Hepatocyte (in vitro differentiated cells): ENCODE data around the gene CTDNEP1. TPM values are rescaled to one million over a fixed set of nuclear protein-coding genes. Genes with fewer than 3 reads are reported as not detected.
A peak's percentile ranks its signal among the peaks of the same experiment; 100 is the strongest.

Experiments
- DNase-seq: peaks from one replicate; pipeline ENCODE4 v3.0.0-alpha.2; 2016; ENCODE audit warnings: low spot score
- H2AFZ ChIP-seq: fragments of 200-600 bp; sonication (generic); 2 replicates; pipeline ENCODE4 v1.6.0; 2016; ENCODE audit warnings: antibody characterized with exemption, mild to moderate bottlenecking
- H3K27ac ChIP-seq: fragments of 200-600 bp; sonication (generic); 2 replicates; pipeline ENCODE4 v1.5.1; 2016; ENCODE audit warnings: mild to moderate bottlenecking
- H3K27me3 ChIP-seq: fragments of 200-600 bp; sonication (generic); 2 replicates; pipeline ENCODE4 v1.6.1; 2016
- H3K36me3 ChIP-seq: fragments of 200-600 bp; sonication (generic); replicated peaks from 2 replicates; pipeline ENCODE4 v1.5.1; 2016; ENCODE audit warnings: low read depth; ENCODE audit not compliant: insufficient read depth
- H3K4me1 ChIP-seq: fragments of 200-600 bp; sonication (generic); 2 replicates; pipeline ENCODE4 v1.5.1; 2016; ENCODE audit warnings: mild to moderate bottlenecking, moderate library complexity; ENCODE audit not compliant: insufficient read depth
- H3K4me2 ChIP-seq: fragments of 200-600 bp; sonication (generic); 2 replicates; pipeline ENCODE4 v1.6.0; 2016
- H3K4me3 ChIP-seq: fragments of 200-600 bp; sonication (generic); 2 replicates; pipeline ENCODE4 v1.5.1; 2016; ENCODE audit warnings: mild to moderate bottlenecking
- H3K79me2 ChIP-seq: fragments of 200-600 bp; sonication (generic); 2 replicates; pipeline ENCODE4 v1.6.0; 2017; ENCODE audit warnings: mild to moderate bottlenecking
- H3K9me2 ChIP-seq: fragments of 200-600 bp; sonication (generic); replicated peaks from 2 replicates; pipeline ENCODE4 v1.6.0; 2017; ENCODE audit warnings: mild to moderate bottlenecking; ENCODE audit not compliant: insufficient read depth
- H3K9me3 ChIP-seq: fragments of 200-600 bp; sonication (generic); 2 replicates; pipeline ENCODE4 v1.5.1; 2016; ENCODE audit warnings: low read depth, mild to moderate bottlenecking
- H4K20me1 ChIP-seq: fragments of 200-600 bp; sonication (generic); 2 replicates; pipeline ENCODE4 v1.6.0; 2016; ENCODE audit warnings: mild to moderate bottlenecking; ENCODE audit not compliant: insufficient read depth, poor library complexity, severe bottlenecking
- EZH2 ChIP-seq: fragments of 200-600 bp; sonication (generic); IDR thresholded peaks from 2 replicates; pipeline ENCODE4 v1.6.1; 2016; ENCODE audit warnings: antibody characterized with exemption, mild to moderate bottlenecking, borderline replicate concordance
- EZH2phosphoT487 ChIP-seq: fragments of 200-600 bp; sonication (generic); IDR thresholded peaks from one replicate; pipeline ENCODE4 v1.6.1; 2018; ENCODE audit warnings: antibody characterized with exemption, mild to moderate bottlenecking, low read depth, moderate library complexity; ENCODE audit not compliant: unreplicated experiment, severe bottlenecking
- WGBS: methylation state at CpG from one replicate; pipeline ENCODE4 v1.1.6; 2016; ENCODE audit warnings: low lambda C conversion rate; ENCODE audit errors: missing lambda C conversion rate; 5-methylcytosine and 5-hydroxymethylcytosine counted together
- microRNA counts: library from miRNA; unstranded; fragments of <30 nt; microRNA quantifications from one replicate; lab custom pipeline; 2017
- microRNA-seq: library from miRNA; unstranded; fragments of <30 nt; microRNA quantifications from one replicate; pipeline ENCODE4, GENCODE V29; 2017
- polyA plus RNA-seq: library from polyadenylated mRNA; unstranded; fragments of >200 nt; fragmentation: Nextera tagmentation; extraction: Ambion mirVana; gene quantifications from 2 replicates; pipeline ENCODE4 v1.2.1, GENCODE V29; 2016
- small RNA-seq: library from RNA; depleted of rRNA; stranded (forward); fragments of <200 nt; gene quantifications from one replicate; pipeline ENCODE3, GENCODE V24; 2014
- total RNA-seq: library from RNA; depleted of rRNA; stranded (reverse); fragments of >200 nt; gene quantifications from 2 replicates; pipeline ENCODE4 v1.2.3, GENCODE V29; 2014
- TF ChIP-seq, protein P1 (sequence below): fragments of 200-600 bp; sonication (generic); IDR thresholded peaks from 2 replicates; pipeline ENCODE4 v1.5.1; 2016; ENCODE audit warnings: antibody characterized with exemption, mild to moderate bottlenecking; ENCODE audit not compliant: poor library complexity

CTDNEP1 gene
- total and polyA plus RNA-seq, 2 experiments from 2014 or later: 44.6 to 86.9 TPM

DNA sequence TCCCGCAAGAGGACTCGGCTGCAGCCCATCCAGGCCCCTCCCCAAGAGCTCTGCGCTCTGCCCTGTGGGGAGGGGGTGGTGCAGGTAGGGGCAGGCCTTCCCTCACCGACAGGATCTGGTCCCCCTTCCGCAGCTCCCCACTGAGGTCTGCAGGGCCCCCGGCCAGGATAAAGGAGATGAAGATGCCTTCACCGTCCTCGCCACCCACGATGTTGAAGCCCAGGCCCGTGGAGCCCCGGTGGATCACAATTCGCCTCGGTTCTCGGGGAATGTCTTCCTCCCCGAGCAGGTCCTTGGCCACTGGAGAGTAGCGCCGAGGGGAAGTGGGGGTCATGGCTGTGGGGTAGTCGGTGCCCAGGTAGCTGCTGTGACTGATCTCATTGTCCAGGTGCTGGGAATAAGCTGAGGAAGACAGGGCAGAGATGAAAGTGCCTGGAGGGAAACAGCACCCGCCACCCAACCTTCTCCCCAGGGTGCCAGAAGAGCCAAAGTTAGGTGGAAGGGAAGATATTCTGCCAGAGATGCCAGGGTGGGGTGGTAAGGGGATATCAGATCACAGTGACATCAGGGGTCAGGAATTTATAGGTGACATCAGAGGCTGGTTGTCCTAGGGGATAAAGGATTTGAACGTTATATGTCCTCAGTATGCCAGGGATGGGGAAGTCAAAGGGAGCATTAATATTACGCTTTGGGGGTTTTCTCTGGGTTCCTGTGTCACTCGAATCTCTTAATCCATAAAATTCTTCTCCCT is 54.7 kb downstream of the CTDNEP1 start:
- H3K27ac ChIP-seq: no peak overlapping the region
- no peaks in the 10 kb centered on the region for H3K4me1 ChIP-seq
- H3K36me3 ChIP-seq: no peaks in the 10 kb centered on the region

DNA sequence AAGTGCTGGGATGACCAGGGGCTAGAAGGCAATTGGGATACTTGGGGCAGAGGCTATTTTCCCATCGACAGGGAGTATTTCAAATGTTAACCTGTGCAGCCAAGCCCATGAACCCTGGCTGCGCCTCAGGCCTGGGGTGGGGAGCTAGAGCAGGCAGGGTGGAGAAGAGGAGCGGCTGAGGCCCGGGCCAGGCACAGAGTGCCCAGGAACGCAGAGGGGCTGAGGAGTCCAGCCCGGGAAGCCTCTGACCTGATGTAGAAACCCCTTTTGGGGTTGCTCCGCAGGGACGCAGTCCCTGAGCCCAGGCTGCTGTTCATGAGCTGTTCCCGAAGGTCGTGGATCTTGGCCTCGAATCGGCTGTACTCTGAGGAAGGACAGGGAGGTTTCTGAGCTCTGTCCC is 55.6 kb downstream of the CTDNEP1 start:
- no peak overlapping the region for H3K4me3 ChIP-seq
- H3K36me3 ChIP-seq: no peaks in the 10 kb centered on the region
- DNase-seq: no peak
- no peaks in the 10 kb centered on the region for H3K9me2 ChIP-seq
- no peaks in the 10 kb centered on the region for H4K20me1 ChIP-seq
- no peaks in the 10 kb centered on the region for H3K27me3 ChIP-seq
- TF ChIP-seq, protein P1, sequence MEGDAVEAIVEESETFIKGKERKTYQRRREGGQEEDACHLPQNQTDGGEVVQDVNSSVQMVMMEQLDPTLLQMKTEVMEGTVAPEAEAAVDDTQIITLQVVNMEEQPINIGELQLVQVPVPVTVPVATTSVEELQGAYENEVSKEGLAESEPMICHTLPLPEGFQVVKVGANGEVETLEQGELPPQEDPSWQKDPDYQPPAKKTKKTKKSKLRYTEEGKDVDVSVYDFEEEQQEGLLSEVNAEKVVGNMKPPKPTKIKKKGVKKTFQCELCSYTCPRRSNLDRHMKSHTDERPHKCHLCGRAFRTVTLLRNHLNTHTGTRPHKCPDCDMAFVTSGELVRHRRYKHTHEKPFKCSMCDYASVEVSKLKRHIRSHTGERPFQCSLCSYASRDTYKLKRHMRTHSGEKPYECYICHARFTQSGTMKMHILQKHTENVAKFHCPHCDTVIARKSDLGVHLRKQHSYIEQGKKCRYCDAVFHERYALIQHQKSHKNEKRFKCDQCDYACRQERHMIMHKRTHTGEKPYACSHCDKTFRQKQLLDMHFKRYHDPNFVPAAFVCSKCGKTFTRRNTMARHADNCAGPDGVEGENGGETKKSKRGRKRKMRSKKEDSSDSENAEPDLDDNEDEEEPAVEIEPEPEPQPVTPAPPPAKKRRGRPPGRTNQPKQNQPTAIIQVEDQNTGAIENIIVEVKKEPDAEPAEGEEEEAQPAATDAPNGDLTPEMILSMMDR: no peak
- TF ChIP-seq EZH2phosphoT487: no peak
- no peak for TF ChIP-seq EZH2
- H3K4me1 ChIP-seq: no peaks in the 10 kb centered on the region
- H2AFZ ChIP-seq: no peak overlapping the region
- no peak overlapping the region for H3K27ac ChIP-seq
- H3K4me2 ChIP-seq: no peak overlapping the region
- no peaks in the 10 kb centered on the region for H3K9me3 ChIP-seq
- no peaks in the 10 kb centered on the region for H3K79me2 ChIP-seq
- 94% methylated on average over 12 of the region's 12 CpGs for WGBS

More for the DNA sequence above, 54.7 kb downstream of the CTDNEP1 start:
- Histone ChIP-seq H4K20me1 (no peaks in the 10 kb centered on the region), H3K79me2 (no peaks in the 10 kb centered on the region), H3K4me2 (no peak overlapping the region), H3K27me3 (no peaks in the 10 kb centered on the region), H3K9me2 (no peaks in the 10 kb centered on the region), H2AFZ (no peak overlapping the region), H3K4me3 (no peak overlapping the region), H3K9me3 (no peaks in the 10 kb centered on the region)
- TF ChIP-seq EZH2phosphoT487: no peak
- no peak for DNase-seq
- WGBS: 95% methylated on average over 22 of the region's 22 CpGs

MicroRNAs within 50 kb of the gene (microRNA counts, 767-probe panel; counts per million panel counts)
- microRNA hsa-miR-324-3p (lab: Ali Mortazavi, UCI): not detected
- microRNA hsa-miR-324-5p (lab: Ali Mortazavi, UCI): 6,865 counts per million, percentile 35 among the panel's probes with 10 or more counts

Small RNA genes within 50 kb of the gene (microRNA-seq; reads per million reads assigned to microRNA genes)
- 12,438 reads per million, percentile 95 among the genes with 10 or more reads in this experiment for gene MIR324

Small RNA genes within 50 kb of the gene (small RNA-seq; reads per million reads assigned to genes)
- gene MIR324 (13.7 reads per million, percentile 95 among the genes with 10 or more reads in this experiment), gene RF00019 (not detected)

Other genes starting within 250 kb of the CTDNEP1 start
Only the 30 nearest of the 35 such genes appear.
- gene SLC16A13, start 215.7 kb downstream of the CTDNEP1 start, total RNA-seq: 6.2 TPM in 2 replicates
- 18.8 and 21.1 TPM in 2 replicates for gene SLC16A13, start 215.7 kb downstream of the CTDNEP1 start, polyA plus RNA-seq
- 0.93 TPM in 1 of 2 replicates, not detected in the other for gene SLC16A11, start 207.6 kb downstream of the CTDNEP1 start, total RNA-seq
- 2.4 and 3.6 TPM in 2 replicates for gene SLC16A11, start 207.6 kb downstream of the CTDNEP1 start, polyA plus RNA-seq
- 0.24 and 0.37 TPM in 2 replicates for gene CLEC10A, start 171.5 kb downstream of the CTDNEP1 start, total RNA-seq
- 0.17 and 0.21 TPM in 2 replicates for gene CLEC10A, start 171.5 kb downstream of the CTDNEP1 start, polyA plus RNA-seq
- gene ASGR2, start 136.9 kb downstream of the CTDNEP1 start, total RNA-seq: 53.5 and 65.5 TPM in 2 replicates
- 68.2 and 90.6 TPM in 2 replicates for gene ASGR2, start 136.9 kb downstream of the CTDNEP1 start, polyA plus RNA-seq
- gene ASGR1, start 72.4 kb downstream of the CTDNEP1 start, total RNA-seq: 59.6 and 74.0 TPM in 2 replicates
- gene ASGR1, start 72.4 kb downstream of the CTDNEP1 start, polyA plus RNA-seq: 113 and 140 TPM in 2 replicates
- 8.4 and 10.7 TPM in 2 replicates for gene DLG4, start 31.9 kb downstream of the CTDNEP1 start, total RNA-seq
- gene DLG4, start 31.9 kb downstream of the CTDNEP1 start, polyA plus RNA-seq: 2.9 and 7.6 TPM in 2 replicates
- gene ACADVL, start 31.8 kb downstream of the CTDNEP1 start, total RNA-seq: 298 and 469 TPM in 2 replicates
- 1,250 and 1,676 TPM in 2 replicates for gene ACADVL, start 31.8 kb downstream of the CTDNEP1 start, polyA plus RNA-seq
- gene DVL2, start 17.2 kb downstream of the CTDNEP1 start, total RNA-seq: 56.1 and 62.1 TPM in 2 replicates
- 74.6 and 74.7 TPM in 2 replicates for gene DVL2, start 17.2 kb downstream of the CTDNEP1 start, polyA plus RNA-seq
- gene PHF23, start 12.3 kb downstream of the CTDNEP1 start, total RNA-seq: 53.9 and 57.9 TPM in 2 replicates
- gene PHF23, start 12.3 kb downstream of the CTDNEP1 start, polyA plus RNA-seq: 77.7 and 78.6 TPM in 2 replicates
- 309 and 327 TPM in 2 replicates for gene GABARAP, start 9.3 kb downstream of the CTDNEP1 start, total RNA-seq
- gene GABARAP, start 9.3 kb downstream of the CTDNEP1 start, polyA plus RNA-seq: 992 and 1,031 TPM in 2 replicates
- gene ELP5, start 481 bp upstream of the CTDNEP1 start, total RNA-seq: 30.4 and 30.6 TPM in 2 replicates
- 38.0 and 49.6 TPM in 2 replicates for gene ELP5, start 481 bp upstream of the CTDNEP1 start, polyA plus RNA-seq
- 169 and 197 TPM in 2 replicates for gene CLDN7, start 10.7 kb upstream of the CTDNEP1 start, total RNA-seq
- gene CLDN7, start 10.7 kb upstream of the CTDNEP1 start, polyA plus RNA-seq: 290 and 341 TPM in 2 replicates
- gene SLC2A4, start 30.0 kb upstream of the CTDNEP1 start, total RNA-seq: 0.88 and 1.6 TPM in 2 replicates
- gene SLC2A4, start 30.0 kb upstream of the CTDNEP1 start, polyA plus RNA-seq: 0.42 and 0.89 TPM in 2 replicates
- gene YBX2, start 42.9 kb upstream of the CTDNEP1 start, total RNA-seq: 1.4 and 1.7 TPM in 2 replicates
- gene YBX2, start 42.9 kb upstream of the CTDNEP1 start, polyA plus RNA-seq: 1.3 and 3.0 TPM in 2 replicates
- gene EIF5A, start 55.9 kb upstream of the CTDNEP1 start, total RNA-seq: 267 and 331 TPM in 2 replicates
- gene EIF5A, start 55.9 kb upstream of the CTDNEP1 start, polyA plus RNA-seq: 693 and 747 TPM in 2 replicates
- gene GPS2, start 63.6 kb upstream of the CTDNEP1 start, total RNA-seq: 34.5 and 50.3 TPM in 2 replicates
- 103 and 111 TPM in 2 replicates for gene GPS2, start 63.6 kb upstream of the CTDNEP1 start, polyA plus RNA-seq
- gene NEURL4, start 77.6 kb upstream of the CTDNEP1 start, total RNA-seq: 9.2 and 9.6 TPM in 2 replicates
- 9.5 and 13.9 TPM in 2 replicates for gene NEURL4, start 77.6 kb upstream of the CTDNEP1 start, polyA plus RNA-seq
- not detected in 2 replicates for gene ACAP1, start 84.8 kb upstream of the CTDNEP1 start, total RNA-seq
- gene ACAP1, start 84.8 kb upstream of the CTDNEP1 start, polyA plus RNA-seq: 10.2 and 14.6 TPM in 2 replicates
- gene KCTD11, start 100.4 kb upstream of the CTDNEP1 start, total RNA-seq: 9.2 and 12.4 TPM in 2 replicates
- 14.1 and 19.6 TPM in 2 replicates for gene KCTD11, start 100.4 kb upstream of the CTDNEP1 start, polyA plus RNA-seq
- not detected in 2 replicates for gene TMEM95, start 103.4 kb upstream of the CTDNEP1 start, total RNA-seq
- gene TMEM95, start 103.4 kb upstream of the CTDNEP1 start, polyA plus RNA-seq: not detected in 2 replicates
- gene TNK1, start 129.4 kb upstream of the CTDNEP1 start, total RNA-seq: 8.4 and 11.4 TPM in 2 replicates
- 8.9 and 10.2 TPM in 2 replicates for gene TNK1, start 129.4 kb upstream of the CTDNEP1 start, polyA plus RNA-seq
- 11.8 and 17.6 TPM in 2 replicates for gene PLSCR3, start 142.8 kb upstream of the CTDNEP1 start, total RNA-seq
- 58.0 and 59.6 TPM in 2 replicates for gene PLSCR3, start 142.8 kb upstream of the CTDNEP1 start, polyA plus RNA-seq
- 109 and 118 TPM in 2 replicates for gene TMEM256, start 152.4 kb upstream of the CTDNEP1 start, total RNA-seq
- gene TMEM256, start 152.4 kb upstream of the CTDNEP1 start, polyA plus RNA-seq: 105 and 109 TPM in 2 replicates
- 4.1 and 7.2 TPM in 2 replicates for gene NLGN2, start 156.1 kb upstream of the CTDNEP1 start, total RNA-seq
- 4.3 and 6.6 TPM in 2 replicates for gene NLGN2, start 156.1 kb upstream of the CTDNEP1 start, polyA plus RNA-seq
- not detected in 2 replicates for gene SPEM1, start 168.6 kb upstream of the CTDNEP1 start, total RNA-seq
- 0.21 TPM in 1 of 2 replicates, not detected in the other for gene SPEM1, start 168.6 kb upstream of the CTDNEP1 start, polyA plus RNA-seq
- not detected in 2 replicates for gene SPEM2, start 173.9 kb upstream of the CTDNEP1 start, total RNA-seq
- gene SPEM2, start 173.9 kb upstream of the CTDNEP1 start, polyA plus RNA-seq: not detected in 2 replicates
- not detected in 2 replicates for gene SPEM3, start 177.1 kb upstream of the CTDNEP1 start, total RNA-seq
- gene SPEM3, start 177.1 kb upstream of the CTDNEP1 start, polyA plus RNA-seq: not detected in 2 replicates
- 12.3 and 12.5 TPM in 2 replicates for gene TMEM102, start 183.7 kb upstream of the CTDNEP1 start, total RNA-seq
- 13.7 and 13.9 TPM in 2 replicates for gene TMEM102, start 183.7 kb upstream of the CTDNEP1 start, polyA plus RNA-seq
- 1.4 and 2.7 TPM in 2 replicates for gene FGF11, start 187.8 kb upstream of the CTDNEP1 start, total RNA-seq
- 3.6 and 3.8 TPM in 2 replicates for gene FGF11, start 187.8 kb upstream of the CTDNEP1 start, polyA plus RNA-seq
- 10.9 and 12.4 TPM in 2 replicates for gene CHRNB1, start 193.3 kb upstream of the CTDNEP1 start, total RNA-seq
- gene CHRNB1, start 193.3 kb upstream of the CTDNEP1 start, polyA plus RNA-seq: 16.9 and 17.5 TPM in 2 replicates